GM12873 (cell line): Measurements from ENCODE around the gene RPL10A.

ENCODE experiments used
- CTCF ChIP-seq: IDR thresholded peaks from 2 replicates; pipeline ENCODE4 v1.5.1; 2012; ENCODE audit warnings: low read depth, mild to moderate bottlenecking, moderate library complexity, low read length, control low read depth; ENCODE audit not compliant: insufficient read depth; ENCODE audit errors: missing control alignments

RPL10A gene

GRCh38 chr6:35428421-35429149, 39.6 kb upstream of the RPL10A start:
- TF ChIP-seq CTCF = no peak

- no peak for TF ChIP-seq CTCF
These were observed 38.7 kb upstream of the RPL10A start for GRCh38 chr6:35429463-35429862.

- no peak for TF ChIP-seq CTCF
These were observed 35.9 kb upstream of the RPL10A start for GRCh38 chr6:35432291-35432690.

GRCh38 chr6:35435074-35435837, 32.9 kb upstream of the RPL10A start:
- TF ChIP-seq CTCF = no peak

- TF ChIP-seq CTCF = no peak
These were observed 31.9 kb upstream of the RPL10A start for GRCh38 chr6:35436071-35436857.

- no peak for TF ChIP-seq CTCF
These were observed 28.9 kb upstream of the RPL10A start for GRCh38 chr6:35439308-35439707.

- no peak for TF ChIP-seq CTCF
These were observed 27.0 kb upstream of the RPL10A start for GRCh38 chr6:35441205-35441604.
